Mononuclear cell (primary cell): Measurements from ENCODE around the gene DLEC1. TPM values are rescaled to one million over a fixed set of nuclear protein-coding genes. Genes with fewer than 3 reads are reported as not detected.
"Not testable (repeated sequence)": the region's sequence is repeated elsewhere in the genome, so short reads cannot be mapped to it uniquely, and the experiment has no call there.

Experiments used
- H3K27me3 ChIP-seq: 2 replicates; pipeline ENCODE4 v1.6.0; 2011; ENCODE audit warnings: low read length, control low read depth; ENCODE audit not compliant: insufficient read depth
- H3K4me1 ChIP-seq: 2 replicates; pipeline ENCODE4 v1.5.1; 2011; ENCODE audit warnings: mild to moderate bottlenecking, low read length, control low read depth; ENCODE audit not compliant: insufficient read depth
- H3K4me3 ChIP-seq: 2 replicates; pipeline ENCODE4 v1.5.1; 2011; ENCODE audit warnings: mild to moderate bottlenecking, low read length, moderate library complexity
- H3K9me3 ChIP-seq: 2 replicates; pipeline ENCODE4 v1.5.1; 2011; ENCODE audit warnings: low read depth, mild to moderate bottlenecking, control low read depth, low read length
- total RNA-seq: library from RNA; depleted of rRNA; stranded (reverse); fragments of >200 nt; gene quantifications from one replicate; pipeline ENCODE4 v1.2.3, GENCODE V29; 2012

Gene DLEC1
- total RNA-seq, 1 donor = 1.7 TPM

DNA sequence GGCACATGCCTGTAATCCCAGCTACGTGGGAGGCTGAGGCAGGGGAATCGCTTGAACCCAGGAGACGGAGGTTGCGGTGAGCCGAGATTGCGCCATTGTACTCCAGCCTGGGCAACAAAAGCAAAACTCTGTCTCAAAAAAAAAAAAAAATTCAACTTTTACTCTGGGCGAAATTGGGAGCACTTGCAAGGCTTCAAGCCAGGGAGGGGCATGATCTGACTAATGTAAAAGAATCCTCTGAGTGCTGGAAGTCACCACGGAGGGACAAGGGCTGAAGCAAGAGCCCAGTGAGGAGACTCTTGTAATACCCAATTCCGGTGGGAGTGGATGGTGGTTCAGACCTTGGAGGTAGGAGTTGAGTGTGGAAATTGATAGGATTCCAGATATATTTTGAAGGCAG, 4.7 kb upstream of the DLEC1 start:
- H3K27me3 ChIP-seq = peaks cover 23% of the 10 kb centered on the region
- peaks cover 35% of the 10 kb centered on the region for H3K4me1 ChIP-seq
- H3K9me3 ChIP-seq, H3K4me3 ChIP-seq: not testable (repeated sequence)

GRCh38 chr3:38036286-38036685, 2.7 kb upstream of the DLEC1 start:
- H3K27me3 ChIP-seq = peaks cover 9% of the 10 kb centered on the region
- H3K4me3 ChIP-seq = no peak overlapping the region
- H3K4me1 ChIP-seq = peaks cover 33% of the 10 kb centered on the region
- H3K9me3 ChIP-seq = no peaks in the 10 kb centered on the region

DNA sequence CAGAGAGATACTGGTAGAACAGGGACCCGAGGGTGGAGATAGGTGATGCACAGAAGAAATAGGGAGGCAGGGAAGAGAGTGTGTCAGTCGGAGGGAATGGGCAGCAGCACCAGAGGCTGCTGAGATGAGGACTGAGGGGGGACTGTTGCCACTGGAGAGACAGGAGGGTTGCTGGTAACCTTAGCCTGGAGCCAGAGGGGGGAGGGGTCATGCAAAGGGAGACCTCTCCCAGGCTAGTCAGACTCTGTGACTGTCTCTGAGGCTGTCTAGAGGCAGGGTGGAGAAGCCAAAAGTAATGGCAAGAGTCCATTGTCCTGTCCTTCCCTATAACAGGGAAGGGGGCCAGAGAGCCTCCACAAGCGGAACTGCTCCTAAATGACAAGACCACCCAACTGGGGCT, 2.1 kb upstream of the DLEC1 start:
- Histone ChIP-seq H3K4me1 (peaks cover 30% of the 10 kb centered on the region), H3K4me3 (no peak overlapping the region), H3K9me3 (no peaks in the 10 kb centered on the region), H3K27me3 (peaks cover 2% of the 10 kb centered on the region)

DNA sequence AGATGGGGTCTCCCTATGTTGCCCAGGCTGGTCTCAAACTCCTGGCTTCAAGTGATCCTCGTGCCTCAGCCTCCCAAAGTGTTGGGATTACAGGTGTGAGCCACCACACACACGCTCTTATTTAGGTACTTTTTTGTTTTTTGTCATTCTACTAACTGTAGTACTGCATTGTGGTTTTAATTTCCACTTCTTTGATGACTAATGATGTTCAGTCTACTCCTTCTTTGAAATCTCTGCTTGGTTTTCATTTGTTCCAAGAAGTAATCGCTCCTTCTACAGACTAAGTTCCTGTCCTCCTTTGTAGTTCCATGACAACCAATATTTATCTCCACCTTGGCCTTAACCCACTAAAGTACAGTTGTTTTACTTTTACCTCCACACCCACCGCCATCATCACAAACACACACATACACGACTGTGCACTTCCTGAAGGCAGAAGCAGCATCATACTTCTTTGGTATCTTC, 529 bp upstream of the DLEC1 start:
- no peaks in the 10 kb centered on the region for H3K9me3 ChIP-seq
- no peaks in the 10 kb centered on the region for H3K27me3 ChIP-seq
- peaks cover 37% of the 10 kb centered on the region for H3K4me1 ChIP-seq
- no peak overlapping the region for H3K4me3 ChIP-seq

DNA sequence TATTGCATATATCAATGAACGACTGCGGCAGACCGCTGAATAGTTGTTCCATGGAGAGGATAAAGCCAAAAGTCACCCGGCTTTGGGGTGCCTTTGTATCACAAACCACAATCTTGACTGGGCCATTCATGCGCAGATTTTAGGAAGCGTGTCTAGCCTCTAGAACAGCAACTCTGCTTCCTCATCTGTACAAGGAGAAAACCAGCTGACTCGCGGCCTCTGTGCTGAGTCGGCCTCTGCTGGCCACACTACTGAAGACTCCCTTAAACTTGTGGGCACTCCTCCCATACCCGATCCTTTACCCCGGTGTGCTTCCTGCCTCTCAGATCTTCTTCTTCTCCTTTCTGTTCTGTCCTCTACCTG, 872 bp downstream of the DLEC1 start:
- Histone ChIP-seq H3K4me3 (peak overlapping the region; percentile 40), H3K27me3 (no peaks in the 10 kb centered on the region), H3K4me1 (peaks cover 43% of the 10 kb centered on the region)

DNA sequence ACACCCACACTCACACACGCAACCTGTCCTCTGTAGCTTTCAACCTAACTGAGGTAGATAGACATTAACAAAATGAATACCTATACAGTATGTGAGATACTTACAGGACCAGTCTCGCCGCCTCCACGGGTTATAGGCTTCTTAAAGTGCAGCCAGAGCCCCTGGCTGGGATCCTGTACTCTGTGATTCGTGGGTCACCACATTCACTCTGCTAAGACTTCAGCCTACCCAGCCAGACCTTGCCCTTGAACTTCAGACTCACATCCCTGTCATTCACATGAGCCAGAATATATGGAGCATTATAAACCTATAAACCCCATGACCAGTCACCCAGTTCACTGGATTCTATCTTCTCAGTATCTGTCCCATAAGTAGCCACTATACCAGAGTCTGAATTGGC, 1.4 kb downstream of the DLEC1 start:
- Histone ChIP-seq H3K9me3 (no peaks in the 10 kb centered on the region), H3K4me1 (peaks cover 47% of the 10 kb centered on the region), H3K4me3 (no peak overlapping the region), H3K27me3 (no peaks in the 10 kb centered on the region)

More for the DNA sequence above, 872 bp downstream of the DLEC1 start:
- no peaks in the 10 kb centered on the region for H3K9me3 ChIP-seq

DNA sequence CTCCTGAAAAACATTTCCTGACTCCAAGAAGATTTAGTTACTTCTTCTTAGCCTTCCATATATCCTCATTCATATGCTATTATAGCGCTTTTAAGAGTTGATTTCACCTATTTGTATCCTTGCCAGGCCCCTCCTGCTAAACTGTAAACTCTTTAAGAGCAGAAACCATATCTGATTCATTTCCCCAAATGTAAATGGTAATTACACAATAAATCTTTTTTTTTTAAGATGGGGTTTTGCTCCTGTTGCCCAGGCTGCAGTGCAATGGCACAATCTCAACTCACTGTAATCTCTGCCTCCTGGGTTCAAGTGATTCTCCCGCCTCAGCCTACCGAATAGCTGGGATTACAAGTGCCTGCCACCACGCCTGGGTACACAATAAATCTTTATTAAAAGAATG, 4.5 kb downstream of the DLEC1 start:
- Histone ChIP-seq H3K27me3 (no peaks in the 10 kb centered on the region), H3K4me1 (peaks cover 39% of the 10 kb centered on the region), H3K9me3 (no peaks in the 10 kb centered on the region), H3K4me3 (no peak overlapping the region)

GRCh38 chr3:38046027-38046426, 7.0 kb downstream of the DLEC1 start:
- Histone ChIP-seq H3K9me3 (no peaks in the 10 kb centered on the region), H3K4me3 (no peak overlapping the region), H3K4me1 (peaks cover 17% of the 10 kb centered on the region), H3K27me3 (no peaks in the 10 kb centered on the region)

DNA sequence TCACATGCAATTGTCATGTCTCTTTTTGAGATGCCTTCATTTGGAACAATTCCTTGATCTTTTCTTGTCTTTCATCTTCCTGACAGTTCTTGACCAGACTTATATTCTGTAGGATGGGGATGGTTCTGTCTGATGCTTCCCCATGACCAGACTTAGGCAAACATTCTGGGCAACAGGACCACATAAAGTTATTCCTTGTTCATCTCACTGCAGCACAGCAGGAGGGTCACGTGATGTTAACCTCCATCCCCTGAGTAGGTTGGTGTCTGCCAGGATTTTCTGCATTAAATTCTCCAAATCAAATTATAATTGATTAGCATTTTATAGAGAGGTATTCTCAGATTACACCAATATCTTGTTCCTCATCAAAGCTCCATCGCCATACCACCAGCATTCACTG, 7.8 kb downstream of the DLEC1 start:
- peaks cover 17% of the 10 kb centered on the region for H3K4me1 ChIP-seq
- no peaks in the 10 kb centered on the region for H3K9me3 ChIP-seq
- H3K4me3 ChIP-seq = no peak overlapping the region
- no peaks in the 10 kb centered on the region for H3K27me3 ChIP-seq

GRCh38 chr3:38047896-38048295, 8.9 kb downstream of the DLEC1 start:
- no peaks in the 10 kb centered on the region for H3K9me3 ChIP-seq
- H3K4me3 ChIP-seq = no peak overlapping the region
- peaks cover 15% of the 10 kb centered on the region for H3K4me1 ChIP-seq
- no peaks in the 10 kb centered on the region for H3K27me3 ChIP-seq

- H3K9me3 ChIP-seq = no peaks in the 10 kb centered on the region
- peaks cover 4% of the 10 kb centered on the region for H3K4me1 ChIP-seq
- H3K27me3 ChIP-seq = no peaks in the 10 kb centered on the region
- H3K4me3 ChIP-seq = no peak overlapping the region
Observed at GRCh38 chr3:38049358-38050126, 10.5 kb downstream of the DLEC1 start.

- H3K4me3 ChIP-seq = no peak overlapping the region
- no peaks in the 10 kb centered on the region for H3K4me1 ChIP-seq
- no peaks in the 10 kb centered on the region for H3K9me3 ChIP-seq
- no peaks in the 10 kb centered on the region for H3K27me3 ChIP-seq
Observed at GRCh38 chr3:38051131-38051530, 12.1 kb downstream of the DLEC1 start.

GRCh38 chr3:38053286-38053685, 14.3 kb downstream of the DLEC1 start:
- not testable (repeated sequence) for H3K9me3 ChIP-seq, H3K27me3 ChIP-seq, H3K4me3 ChIP-seq, H3K4me1 ChIP-seq

DNA sequence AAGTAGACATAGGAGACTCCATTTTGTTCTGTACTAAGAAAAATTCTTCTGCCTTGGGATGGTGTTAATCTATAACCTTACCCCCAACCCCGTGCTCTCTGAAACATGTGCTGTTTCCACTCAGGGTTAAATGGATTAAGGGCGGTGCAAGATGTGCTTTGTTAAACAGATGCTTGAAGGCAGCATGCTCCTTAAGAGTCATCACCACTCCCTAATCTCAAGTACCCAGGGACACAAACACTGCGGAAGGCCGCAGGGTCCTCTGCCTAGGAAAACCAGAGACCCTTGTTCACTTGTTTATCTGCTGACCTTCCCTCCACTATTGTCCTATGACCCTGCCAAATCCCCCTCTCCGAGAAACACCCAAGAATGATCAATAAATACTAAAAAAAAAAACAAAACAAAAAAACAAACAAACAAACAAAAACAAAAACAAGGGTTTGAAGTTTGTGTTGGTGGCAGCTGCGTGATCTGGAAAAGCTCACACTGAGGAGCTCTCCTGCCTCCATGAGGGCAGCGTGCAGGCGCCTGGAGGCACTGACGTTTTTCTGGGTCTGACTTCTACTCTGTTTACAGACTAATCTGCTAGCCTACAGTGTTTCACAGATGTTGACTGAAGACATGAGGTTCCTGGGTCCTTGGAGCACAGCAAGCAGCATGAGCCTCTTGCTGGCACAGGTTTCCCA, 14.9 kb downstream of the DLEC1 start:
- H3K27me3 ChIP-seq, H3K9me3 ChIP-seq, H3K4me3 ChIP-seq, H3K4me1 ChIP-seq: not testable (repeated sequence)

- no peaks in the 10 kb centered on the region for H3K27me3 ChIP-seq
- no peaks in the 10 kb centered on the region for H3K4me1 ChIP-seq
Observed at GRCh38 chr3:38054499-38055001, 15.5 kb downstream of the DLEC1 start.

DNA sequence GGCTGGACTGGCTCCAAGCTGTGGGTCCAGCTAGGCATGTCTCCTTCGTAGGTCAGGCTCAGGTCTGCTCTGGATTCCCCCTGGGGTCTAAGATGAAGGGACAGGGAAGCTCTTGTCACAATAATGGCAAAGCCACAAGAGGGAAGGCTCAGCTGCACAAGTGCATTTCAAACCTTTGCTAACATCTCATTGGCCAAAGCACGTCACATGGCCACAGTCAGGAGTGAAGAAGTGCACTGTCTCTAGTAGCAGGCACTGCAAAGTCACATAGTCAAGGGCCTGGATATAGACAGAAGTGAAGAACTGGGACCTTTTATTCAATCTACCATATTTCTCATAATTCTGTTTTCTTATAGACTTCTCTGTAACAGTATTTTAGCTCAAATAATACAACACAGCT, 20.1 kb downstream of the DLEC1 start:
- H3K27me3 ChIP-seq = no peaks in the 10 kb centered on the region
- no peak overlapping the region for H3K4me3 ChIP-seq
- H3K9me3 ChIP-seq = no peaks in the 10 kb centered on the region
- H3K4me1 ChIP-seq = no peaks in the 10 kb centered on the region

More at GRCh38 chr3:38054499-38055001, 15.5 kb downstream of the DLEC1 start:
- Histone ChIP-seq H3K4me3 (no peak overlapping the region), H3K9me3 (no peaks in the 10 kb centered on the region)
